Mucosa of gallbladder (tissue), 1 donor: ENCODE measurements around the gene CDK11B. TPM values are rescaled to one million over a fixed set of nuclear protein-coding genes. Genes with fewer than 3 reads are reported as not detected.
"Not testable (repeated sequence)": the region's sequence is repeated elsewhere in the genome, so short reads cannot be mapped to it uniquely, and the experiment has no call there.

ENCODE experiments used
- DNase-seq: peaks from one replicate; pipeline ENCODE4 v3.0.0-alpha.2; 2020; ENCODE audit warnings: low spot score
- total RNA-seq: library from RNA; stranded (reverse); gene quantifications from one replicate; pipeline ENCODE4 v1.2.1, GENCODE V29; 2021
- donor health status: DM: no; HTN: no; CAD: no.

The CDK11B gene
- total RNA-seq, 1 donor from 2014 or later, result 24.2 TPM

DNA sequence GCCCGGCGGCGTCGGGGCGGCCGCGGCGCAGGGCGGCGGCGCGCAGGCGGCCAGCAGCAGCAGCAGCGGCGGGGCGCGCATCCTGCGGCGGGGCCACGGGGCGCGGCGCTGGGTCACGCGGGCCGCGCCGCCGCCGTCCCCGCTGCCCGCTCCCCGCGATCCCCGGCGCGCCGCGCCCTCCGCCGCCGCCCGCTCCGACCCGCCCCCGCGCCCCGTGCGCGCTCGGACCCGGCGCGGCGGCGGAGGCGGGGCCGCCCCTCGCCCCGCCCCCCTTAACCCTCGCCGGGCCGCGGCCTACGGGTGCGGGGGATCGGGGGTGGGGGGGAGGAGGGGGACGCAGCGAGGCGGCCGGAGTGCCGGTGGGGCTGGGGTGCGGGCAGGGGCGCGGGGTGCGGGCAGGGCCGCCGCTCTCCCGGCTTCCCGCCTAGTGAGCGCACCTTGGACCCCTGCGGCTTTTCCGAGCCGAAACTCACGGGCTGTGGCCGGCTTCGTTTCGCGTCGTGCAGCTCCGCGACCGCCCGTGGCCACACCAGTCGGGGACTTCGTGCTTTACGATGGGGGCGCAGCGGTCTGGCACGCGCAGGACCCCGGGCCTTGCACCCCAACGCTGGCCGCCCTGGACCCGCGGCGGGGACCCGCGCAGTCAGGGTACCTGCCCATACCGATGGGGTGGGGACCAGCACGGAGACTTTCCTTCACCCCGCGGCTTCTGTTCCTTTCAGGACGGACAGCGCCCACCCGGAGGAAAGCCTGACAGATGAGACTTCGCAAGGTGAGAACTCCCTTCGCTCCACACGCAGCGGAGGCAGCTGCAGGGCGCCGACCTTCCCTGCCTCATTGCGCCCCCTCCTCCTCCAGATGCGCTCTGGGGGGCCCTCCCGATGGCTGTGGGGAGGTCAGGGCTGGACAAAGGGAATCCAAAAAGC is 58.6 kb downstream of the CDK11B start, which contains the start of gene FNDC10:
Gene FNDC10 (minus strand): TSS at position 201 of the 926 bp plus-strand sequence. CDS start 120 bp downstream, at position 81.
- no peak for DNase-seq

DNA sequence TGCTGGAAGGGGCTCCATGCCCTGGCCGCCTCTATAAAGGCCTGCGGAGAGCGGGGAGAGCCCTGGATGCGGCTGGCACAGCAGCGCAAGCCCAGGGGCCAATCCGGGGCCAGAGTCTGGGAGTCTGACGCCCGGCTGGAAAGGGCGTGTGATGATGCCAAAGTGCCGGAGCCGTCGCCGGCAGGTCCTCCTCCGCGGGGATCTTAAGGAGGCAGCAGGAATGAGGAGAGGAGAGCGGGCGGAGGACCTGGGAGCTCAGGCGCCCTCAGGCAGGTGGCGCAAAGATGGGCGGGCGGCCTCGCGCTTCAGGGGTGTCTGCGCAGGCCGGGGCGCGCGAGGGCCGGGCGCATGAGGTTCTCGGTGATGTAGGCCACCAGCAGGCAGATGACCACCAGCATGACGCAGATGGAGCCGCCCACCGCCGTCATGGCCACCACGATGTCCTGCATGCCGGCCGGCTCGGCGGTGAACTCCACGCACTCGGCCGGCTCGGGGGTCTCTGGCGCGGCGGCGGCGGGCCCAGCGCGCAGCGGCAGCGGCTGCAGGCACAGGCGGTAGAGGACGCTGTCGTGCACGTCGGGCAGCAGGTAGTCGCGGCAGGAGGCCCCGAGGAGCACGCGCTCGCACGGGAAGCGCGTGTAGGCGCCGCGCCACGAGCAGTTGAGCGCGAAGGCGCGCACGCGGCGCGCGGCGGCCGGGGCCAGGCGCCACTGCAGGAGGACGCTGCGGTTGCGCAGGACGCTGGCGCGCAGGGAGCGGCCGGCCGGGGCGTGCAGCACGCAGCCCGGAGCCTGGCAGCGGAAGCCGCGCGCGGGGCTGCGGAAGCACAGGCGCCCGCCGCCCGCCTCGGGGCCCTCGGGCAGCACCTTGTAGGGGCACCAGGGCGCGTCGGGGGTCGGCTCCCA is 59.5 kb downstream of the CDK11B start:
- DNase-seq, result no peak

DNA sequence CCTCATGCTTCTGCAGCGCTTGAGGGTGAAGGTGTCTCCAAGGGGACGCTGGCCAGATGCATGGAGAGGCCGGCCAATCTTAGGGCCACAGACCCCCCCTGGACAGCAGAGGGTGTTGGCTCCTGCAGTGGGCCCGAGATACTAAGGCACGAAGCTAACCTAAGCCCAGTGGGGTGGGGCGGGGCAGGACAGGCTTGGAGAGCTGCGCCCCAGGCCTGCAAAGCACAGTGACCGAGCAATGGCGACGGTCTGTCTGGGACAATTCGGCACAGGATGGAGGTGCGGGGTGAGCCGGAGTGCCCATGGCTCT is 60.1 kb downstream of the CDK11B start:
- DNase-seq, result no peak

DNA sequence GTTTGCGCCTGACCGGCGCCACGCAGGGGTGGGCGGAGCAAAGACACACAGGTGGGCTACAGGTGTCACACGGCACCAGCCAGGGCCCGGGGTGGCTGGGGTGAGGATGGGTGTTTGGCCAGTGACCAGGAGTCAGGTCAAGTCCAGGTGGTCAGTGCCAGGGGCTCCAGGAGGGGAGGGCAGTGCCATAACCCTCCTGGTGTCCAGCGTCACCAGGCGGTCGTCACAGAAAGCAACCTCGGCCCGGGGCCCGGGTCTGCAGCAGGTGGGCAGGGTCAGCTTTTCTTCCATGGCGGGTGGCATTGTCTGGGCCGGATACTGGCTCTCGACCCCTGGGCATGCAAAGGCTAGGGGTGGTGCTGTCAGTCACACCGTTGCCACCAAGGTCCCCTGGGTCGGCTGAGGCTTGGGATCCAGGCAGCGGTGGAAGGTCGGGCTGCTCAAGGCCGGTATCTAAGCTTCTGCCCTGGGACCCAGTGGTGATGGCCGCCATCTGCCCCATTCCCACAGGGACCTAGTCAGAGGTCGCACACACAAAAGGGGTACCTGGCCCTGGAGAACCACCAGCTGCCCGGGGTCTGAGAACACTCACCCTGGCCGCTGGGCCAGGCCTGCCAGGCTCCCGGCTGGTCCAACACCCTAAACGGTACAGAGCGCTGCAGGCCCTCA is 60.6 kb downstream of the CDK11B start:
- no peak for DNase-seq

GRCh38 chr1:1597275-1597930 is 61.4 kb downstream of the CDK11B start:
- no peak for DNase-seq

- no peak for DNase-seq
Observed at GRCh38 chr1:1596493-1597274, 62.1 kb downstream of the CDK11B start.

DNA sequence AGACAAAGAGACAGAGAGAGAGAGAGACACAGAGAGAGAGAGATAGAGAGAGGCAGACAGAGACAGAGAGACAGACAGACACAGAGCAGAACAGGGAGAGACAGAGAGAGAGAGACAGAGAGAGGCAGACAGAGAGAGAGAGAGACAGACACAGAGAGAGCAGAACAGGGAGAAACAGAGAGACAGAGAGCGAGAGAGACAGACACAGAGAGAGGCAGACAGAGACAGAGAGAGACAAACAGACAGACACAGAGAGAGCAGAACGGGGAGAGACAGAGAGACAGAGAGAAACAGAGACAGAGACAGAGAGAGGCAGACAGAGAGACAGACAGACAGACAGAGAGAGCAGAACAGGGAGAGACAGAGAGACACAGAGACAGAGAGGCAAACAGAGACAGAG is 63.5 kb downstream of the CDK11B start:
- not testable (repeated sequence) for DNase-seq

GRCh38 chr1:1594602-1595260 is 64.1 kb downstream of the CDK11B start:
- DNase-seq, result no peak

- no peak for DNase-seq
Observed at GRCh38 chr1:1593834-1594601, 64.8 kb downstream of the CDK11B start.

DNA sequence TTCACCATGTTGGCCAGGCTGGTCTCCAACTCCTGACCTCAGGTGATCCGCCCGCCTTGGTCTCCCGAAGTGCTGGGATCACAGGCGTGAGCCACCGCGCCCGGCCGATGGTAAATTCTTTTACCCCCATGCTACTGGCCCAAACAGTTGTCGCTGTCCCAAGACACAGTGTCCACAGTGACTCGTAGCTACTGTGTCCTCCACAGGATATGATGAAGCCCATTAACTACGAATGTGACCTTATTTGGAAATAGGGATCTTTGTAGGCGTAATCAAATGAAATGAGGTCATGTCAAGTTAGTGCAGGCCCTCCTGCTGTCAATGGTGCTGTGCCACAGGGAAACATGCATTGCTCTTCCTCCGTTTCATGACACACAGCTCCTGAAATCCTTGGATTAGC is 67.4 kb downstream of the CDK11B start:
- DNase-seq, result no peak

Other genes with a start within 250 kb of the CDK11B start
- 10.1 TPM for gene ANKRD65, start 237.7 kb downstream of the CDK11B start, total RNA-seq
- 122 TPM for gene VWA1, start 223.3 kb downstream of the CDK11B start, total RNA-seq
- gene ATAD3C, start 209.3 kb downstream of the CDK11B start, total RNA-seq, result 7.0 TPM
- 20.3 TPM for gene ATAD3B, start 187.2 kb downstream of the CDK11B start, total RNA-seq
- 27.9 TPM for gene ATAD3A, start 146.8 kb downstream of the CDK11B start, total RNA-seq
- gene TMEM240, start 118.4 kb downstream of the CDK11B start, total RNA-seq, result 4.7 TPM
- gene SSU72, start 84.1 kb downstream of the CDK11B start, total RNA-seq, result 117 TPM
- gene FNDC10, start 58.9 kb downstream of the CDK11B start, total RNA-seq, result 4.6 TPM
- 135 TPM for gene MIB2, start 43.5 kb downstream of the CDK11B start, total RNA-seq
- gene MMP23B, start 26.8 kb downstream of the CDK11B start, total RNA-seq, result 56.0 TPM
- gene SLC35E2B, start 33.8 kb upstream of the CDK11B start, total RNA-seq, result 108 TPM
- 31.5 TPM for gene CDK11A, start 65.4 kb upstream of the CDK11B start, total RNA-seq
- gene NADK, start 119.5 kb upstream of the CDK11B start, total RNA-seq, result 98.4 TPM
- 338 TPM for gene GNB1, start 232.1 kb upstream of the CDK11B start, total RNA-seq